HL-60 (cell line): ENCODE data around the gene ZNRF2.

Source experiments
- DNase-seq, 2 experiments: peaks; one replicate each; pipeline ENCODE4 v3.0.0-alpha.2; 2010 to 2020; ENCODE audit warnings: low read depth in 1 of 2, low spot score in 1 of 2
- H3K27ac ChIP-seq: fragments of 250-450 bp; sonication (Bioruptor Pico); replicated peaks from 2 replicates; pipeline ENCODE4 v1.5.1; 2020; ENCODE audit warnings: mild to moderate bottlenecking, moderate library complexity
- H3K27me3 ChIP-seq: fragments of 250-450 bp; sonication (Bioruptor Pico); 2 replicates; pipeline ENCODE4 v1.5.1; 2021; ENCODE audit warnings: mild to moderate bottlenecking, moderate library complexity; ENCODE audit not compliant: insufficient read depth, poor library complexity, severe bottlenecking
- H3K4me3 ChIP-seq: replicated peaks from 2 replicates; pipeline ENCODE4 v1.5.1; 2011; ENCODE audit warnings: mild to moderate bottlenecking, control low read depth, low read length; ENCODE audit not compliant: insufficient read depth
- GABPA ChIP-seq: IDR thresholded peaks from 2 replicates; pipeline ENCODE4 v1.6.1; 2012; ENCODE audit warnings: low read depth
- POLR2AphosphoS5 ChIP-seq: IDR thresholded peaks from 2 replicates; pipeline ENCODE4 v1.6.1; 2012; ENCODE audit warnings: low read depth
- SPI1 ChIP-seq: IDR thresholded peaks from 2 replicates; pipeline ENCODE4 v1.6.1; 2012; ENCODE audit warnings: low read depth, mild to moderate bottlenecking, borderline replicate concordance
- TF ChIP-seq, protein P1 (sequence below): IDR thresholded peaks from one replicate; pipeline ENCODE4 v1.5.1; 2011; ENCODE audit warnings: low read length, control low read depth, inconsistent platforms; ENCODE audit not compliant: insufficient read depth
- TF ChIP-seq, protein P2 (sequence below): IDR thresholded peaks from 2 replicates; pipeline ENCODE4 v1.6.1; 2012; ENCODE audit warnings: low read depth; ENCODE audit not compliant: insufficient replicate concordance

Gene ZNRF2

DNA sequence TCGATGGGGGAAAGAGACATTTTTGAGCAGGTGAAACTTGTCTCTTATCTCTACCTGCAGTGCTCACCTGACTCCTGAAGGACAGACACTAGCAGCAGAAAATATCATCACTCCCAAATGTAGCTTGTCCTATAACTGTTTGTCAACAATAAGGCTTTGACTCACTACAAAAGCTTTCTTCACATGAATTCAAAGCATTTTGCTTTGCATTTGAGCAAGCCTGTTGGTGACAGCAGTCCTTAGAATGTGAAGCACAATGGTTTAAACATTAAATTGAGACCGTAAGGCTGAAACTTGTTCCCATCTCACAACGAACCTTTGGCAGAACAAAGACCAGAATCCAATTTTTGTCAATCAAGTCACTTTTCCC, 30.6 kb upstream of the ZNRF2 start:
- no peaks in the 10 kb centered on the region for H3K27me3 ChIP-seq
- TF ChIP-seq SPI1 (no peak), POLR2AphosphoS5 (no peak), GABPA (no peak)
- TF ChIP-seq, protein P1, sequence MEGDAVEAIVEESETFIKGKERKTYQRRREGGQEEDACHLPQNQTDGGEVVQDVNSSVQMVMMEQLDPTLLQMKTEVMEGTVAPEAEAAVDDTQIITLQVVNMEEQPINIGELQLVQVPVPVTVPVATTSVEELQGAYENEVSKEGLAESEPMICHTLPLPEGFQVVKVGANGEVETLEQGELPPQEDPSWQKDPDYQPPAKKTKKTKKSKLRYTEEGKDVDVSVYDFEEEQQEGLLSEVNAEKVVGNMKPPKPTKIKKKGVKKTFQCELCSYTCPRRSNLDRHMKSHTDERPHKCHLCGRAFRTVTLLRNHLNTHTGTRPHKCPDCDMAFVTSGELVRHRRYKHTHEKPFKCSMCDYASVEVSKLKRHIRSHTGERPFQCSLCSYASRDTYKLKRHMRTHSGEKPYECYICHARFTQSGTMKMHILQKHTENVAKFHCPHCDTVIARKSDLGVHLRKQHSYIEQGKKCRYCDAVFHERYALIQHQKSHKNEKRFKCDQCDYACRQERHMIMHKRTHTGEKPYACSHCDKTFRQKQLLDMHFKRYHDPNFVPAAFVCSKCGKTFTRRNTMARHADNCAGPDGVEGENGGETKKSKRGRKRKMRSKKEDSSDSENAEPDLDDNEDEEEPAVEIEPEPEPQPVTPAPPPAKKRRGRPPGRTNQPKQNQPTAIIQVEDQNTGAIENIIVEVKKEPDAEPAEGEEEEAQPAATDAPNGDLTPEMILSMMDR: no peak
- TF ChIP-seq, protein P2, sequence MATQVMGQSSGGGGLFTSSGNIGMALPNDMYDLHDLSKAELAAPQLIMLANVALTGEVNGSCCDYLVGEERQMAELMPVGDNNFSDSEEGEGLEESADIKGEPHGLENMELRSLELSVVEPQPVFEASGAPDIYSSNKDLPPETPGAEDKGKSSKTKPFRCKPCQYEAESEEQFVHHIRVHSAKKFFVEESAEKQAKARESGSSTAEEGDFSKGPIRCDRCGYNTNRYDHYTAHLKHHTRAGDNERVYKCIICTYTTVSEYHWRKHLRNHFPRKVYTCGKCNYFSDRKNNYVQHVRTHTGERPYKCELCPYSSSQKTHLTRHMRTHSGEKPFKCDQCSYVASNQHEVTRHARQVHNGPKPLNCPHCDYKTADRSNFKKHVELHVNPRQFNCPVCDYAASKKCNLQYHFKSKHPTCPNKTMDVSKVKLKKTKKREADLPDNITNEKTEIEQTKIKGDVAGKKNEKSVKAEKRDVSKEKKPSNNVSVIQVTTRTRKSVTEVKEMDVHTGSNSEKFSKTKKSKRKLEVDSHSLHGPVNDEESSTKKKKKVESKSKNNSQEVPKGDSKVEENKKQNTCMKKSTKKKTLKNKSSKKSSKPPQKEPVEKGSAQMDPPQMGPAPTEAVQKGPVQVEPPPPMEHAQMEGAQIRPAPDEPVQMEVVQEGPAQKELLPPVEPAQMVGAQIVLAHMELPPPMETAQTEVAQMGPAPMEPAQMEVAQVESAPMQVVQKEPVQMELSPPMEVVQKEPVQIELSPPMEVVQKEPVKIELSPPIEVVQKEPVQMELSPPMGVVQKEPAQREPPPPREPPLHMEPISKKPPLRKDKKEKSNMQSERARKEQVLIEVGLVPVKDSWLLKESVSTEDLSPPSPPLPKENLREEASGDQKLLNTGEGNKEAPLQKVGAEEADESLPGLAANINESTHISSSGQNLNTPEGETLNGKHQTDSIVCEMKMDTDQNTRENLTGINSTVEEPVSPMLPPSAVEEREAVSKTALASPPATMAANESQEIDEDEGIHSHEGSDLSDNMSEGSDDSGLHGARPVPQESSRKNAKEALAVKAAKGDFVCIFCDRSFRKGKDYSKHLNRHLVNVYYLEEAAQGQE: no peak
- H3K27ac ChIP-seq: no peak overlapping the region
- DNase-seq: no peak
- H3K4me3 ChIP-seq: no peak overlapping the region

- H3K27ac ChIP-seq: no peak overlapping the region
- H3K27me3 ChIP-seq: no peaks in the 10 kb centered on the region
- TF ChIP-seq GABPA (no peak), POLR2AphosphoS5 (no peak), SPI1 (no peak)
- TF ChIP-seq, protein P2: no peak
- TF ChIP-seq, protein P1: no peak
- no peak overlapping the region for H3K4me3 ChIP-seq
- no peak for DNase-seq
These were observed 30.1 kb upstream of the ZNRF2 start for GRCh38 chr7:30254248-30254647.

- Histone ChIP-seq H3K27ac (no peak overlapping the region), H3K27me3 (no peaks in the 10 kb centered on the region), H3K4me3 (no peak overlapping the region)
- no peak for DNase-seq
- TF ChIP-seq GABPA (no peak), POLR2AphosphoS5 (no peak)
- TF ChIP-seq, protein P2: no peak
These were observed 29.7 kb upstream of the ZNRF2 start for GRCh38 chr7:30254717-30255063.
